ENCODE results near the gene UBXN11.

The UBXN11 gene

GRCh38 chr1:26306290-26307229 lies at the start of gene UBXN11:
UBXN11 (minus strand) TSS chr1:26306636; CDS start chr1:26302883, 3,753 bp downstream.
- Mint-ChIP-seq H3K27me3 (no peaks in the 10 kb centered on the region), H3K9me3 (no peaks in the 10 kb centered on the region), H3K27ac (peak within 1 kb of the TSS; percentile 84), H3K4me1 (ENCODE audit: low read depth) (peaks cover 63% of the 10 kb centered on the region), H3K36me3 (ENCODE audit: low read depth) (peaks cover 14% of the 10 kb centered on the region), H3K4me3 (peak within 1 kb of the TSS; percentile 90)
- intact Hi-C loops (cut with micrococcal nuclease): loop anchor here (2.0 kb wide), 1 partner anchor 14 kb away; no protein-coding TSS in a partner anchor

- Mint-ChIP-seq H3K9me3 (no peaks in the 10 kb centered on the region), H3K27ac (no peak overlapping the region), H3K36me3 (ENCODE audit: low read depth) (no peaks in the 10 kb centered on the region), H3K4me1 (ENCODE audit: low read depth) (peaks cover 16% of the 10 kb centered on the region), H3K27me3 (peaks cover 44% of the 10 kb centered on the region), H3K4me3 (no peak overlapping the region)
- intact Hi-C loops (cut with micrococcal nuclease): no loop called here
These were observed 49.7 kb upstream of the UBXN11 start for GRCh38 chr1:26356106-26356505.

- H3K4me3 Mint-ChIP-seq: no peak overlapping the region
- H3K4me1 Mint-ChIP-seq (ENCODE audit: low read depth): peaks cover 5% of the 10 kb centered on the region
- H3K9me3 Mint-ChIP-seq: no peaks in the 10 kb centered on the region
- H3K27ac Mint-ChIP-seq: no peak overlapping the region
- no peaks in the 10 kb centered on the region for H3K36me3 Mint-ChIP-seq (ENCODE audit: low read depth)
- intact Hi-C loops (cut with micrococcal nuclease): no loop called here
- peaks cover 32% of the 10 kb centered on the region for H3K27me3 Mint-ChIP-seq
These were observed 48.5 kb upstream of the UBXN11 start for GRCh38 chr1:26354972-26355371.

GRCh38 chr1:26353976-26354820 lies 47.8 kb upstream of the UBXN11 start, which contains the start of gene CRYBG2:
CRYBG2 (minus strand) TSS chr1:26354130; CDS start chr1:26346657, 7,473 bp downstream.
- Mint-ChIP-seq H3K9me3 (no peaks in the 10 kb centered on the region), H3K4me3 (no peak within 1 kb of the TSS), H3K27ac (no peak within 1 kb of the TSS), H3K27me3 (peaks cover 24% of the 10 kb centered on the region), H3K36me3 (ENCODE audit: low read depth) (no peaks in the 10 kb centered on the region), H3K4me1 (ENCODE audit: low read depth) (no peaks in the 10 kb centered on the region)
- intact Hi-C loops (cut with micrococcal nuclease): no loop called here

- H3K4me1 Mint-ChIP-seq (ENCODE audit: low read depth): no peaks in the 10 kb centered on the region
- intact Hi-C loops (cut with micrococcal nuclease): no loop called here
- H3K4me3 Mint-ChIP-seq: no peak overlapping the region
- no peak overlapping the region for H3K27ac Mint-ChIP-seq
- H3K36me3 Mint-ChIP-seq (ENCODE audit: low read depth): no peaks in the 10 kb centered on the region
- no peaks in the 10 kb centered on the region for H3K9me3 Mint-ChIP-seq
- H3K27me3 Mint-ChIP-seq: peaks cover 17% of the 10 kb centered on the region
These were observed 46.9 kb upstream of the UBXN11 start for GRCh38 chr1:26353210-26353859.

GRCh38 chr1:26352338-26352679 lies 45.9 kb upstream of the UBXN11 start:
- intact Hi-C loops (cut with micrococcal nuclease): no loop called here
- peaks cover 10% of the 10 kb centered on the region for H3K27me3 Mint-ChIP-seq
- no peak overlapping the region for H3K4me3 Mint-ChIP-seq
- H3K9me3 Mint-ChIP-seq: no peaks in the 10 kb centered on the region
- H3K36me3 Mint-ChIP-seq (ENCODE audit: low read depth): no peaks in the 10 kb centered on the region
- H3K27ac Mint-ChIP-seq: no peak overlapping the region
- H3K4me1 Mint-ChIP-seq (ENCODE audit: low read depth): no peaks in the 10 kb centered on the region

- Mint-ChIP-seq H3K27ac (no peak overlapping the region), H3K4me1 (ENCODE audit: low read depth) (peaks cover under 1% of the 10 kb centered on the region), H3K27me3 (peaks cover 8% of the 10 kb centered on the region), H3K36me3 (ENCODE audit: low read depth) (no peaks in the 10 kb centered on the region), H3K4me3 (no peak overlapping the region), H3K9me3 (no peaks in the 10 kb centered on the region)
- intact Hi-C loops (cut with micrococcal nuclease): no loop called here
These were observed 45.3 kb upstream of the UBXN11 start for GRCh38 chr1:26351590-26352337.

GRCh38 chr1:26350701-26351589 lies 44.5 kb upstream of the UBXN11 start:
- H3K27me3 Mint-ChIP-seq: peaks cover 8% of the 10 kb centered on the region
- intact Hi-C loops (cut with micrococcal nuclease): no loop called here
- H3K4me1 Mint-ChIP-seq (ENCODE audit: low read depth): peaks cover 8% of the 10 kb centered on the region
- no peak overlapping the region for H3K27ac Mint-ChIP-seq
- H3K4me3 Mint-ChIP-seq: no peak overlapping the region
- no peaks in the 10 kb centered on the region for H3K36me3 Mint-ChIP-seq (ENCODE audit: low read depth)
- no peaks in the 10 kb centered on the region for H3K9me3 Mint-ChIP-seq

- Mint-ChIP-seq H3K27ac (no peak overlapping the region), H3K9me3 (no peaks in the 10 kb centered on the region), H3K4me1 (ENCODE audit: low read depth) (peaks cover 9% of the 10 kb centered on the region), H3K36me3 (ENCODE audit: low read depth) (no peaks in the 10 kb centered on the region), H3K4me3 (no peak overlapping the region), H3K27me3 (peaks cover 5% of the 10 kb centered on the region)
- intact Hi-C loops (cut with micrococcal nuclease): no loop called here
These were observed 43.9 kb upstream of the UBXN11 start for GRCh38 chr1:26350343-26350700.

GRCh38 chr1:26349877-26350244 lies 43.4 kb upstream of the UBXN11 start:
- intact Hi-C loops (cut with micrococcal nuclease): no loop called here
- no peak overlapping the region for H3K27ac Mint-ChIP-seq

GRCh38 chr1:26349188-26349876 lies 42.9 kb upstream of the UBXN11 start:
- no peak overlapping the region for H3K27ac Mint-ChIP-seq

More at GRCh38 chr1:26349877-26350244, 43.4 kb upstream of the UBXN11 start:
- Mint-ChIP-seq H3K9me3 (no peaks in the 10 kb centered on the region), H3K36me3 (ENCODE audit: low read depth) (no peaks in the 10 kb centered on the region), H3K4me3 (no peak overlapping the region), H3K4me1 (ENCODE audit: low read depth) (peaks cover 9% of the 10 kb centered on the region), H3K27me3 (peaks cover 8% of the 10 kb centered on the region)

More at GRCh38 chr1:26349188-26349876, 42.9 kb upstream of the UBXN11 start:
- intact Hi-C loops (cut with micrococcal nuclease): no loop called here
- H3K36me3 Mint-ChIP-seq (ENCODE audit: low read depth): no peaks in the 10 kb centered on the region
- peaks cover 9% of the 10 kb centered on the region for H3K4me1 Mint-ChIP-seq (ENCODE audit: low read depth)
- H3K27me3 Mint-ChIP-seq: peaks cover 8% of the 10 kb centered on the region
- H3K4me3 Mint-ChIP-seq: no peak overlapping the region
- H3K9me3 Mint-ChIP-seq: no peaks in the 10 kb centered on the region

Data from dendritic cell treated with granulocyte-macrophage colony-stimulating factor and Interleukin-4, amounts not matched to agents 40 ng/mL and 50 ng/mL, for 4 days (primary cell).